SU-DHL-6 (cell line): ENCODE measurements around the gene DCN.

Experiments
- H2AFZ ChIP-seq: fragments of 200-600 bp; sonication (generic); 2 replicates; pipeline ENCODE4 v1.6.1; 2014; ENCODE audit warnings: low read depth, mild to moderate bottlenecking, moderate library complexity, mixed read lengths, antibody characterized with exemption, low read length; ENCODE audit not compliant: severe bottlenecking
- H3F3A ChIP-seq: fragments of 200-600 bp; shearing (Covaris generic); 2 replicates; pipeline ENCODE4 v1.6.0; 2016; ENCODE audit warnings: antibody characterized with exemption, mild to moderate bottlenecking; ENCODE audit not compliant: insufficient read depth
- H3K27ac ChIP-seq: fragments of 200-600 bp; sonication (generic); 2 replicates; pipeline ENCODE4 v1.5.1; 2016; ENCODE audit warnings: low read depth, mild to moderate bottlenecking, low read length, moderate library complexity, mixed read lengths
- H3K27me3 ChIP-seq: fragments of 200-600 bp; sonication (generic), shearing (Covaris generic); 2 replicates; pipeline ENCODE4 v1.6.0; 2014; ENCODE audit warnings: mild to moderate bottlenecking, low read length
- H3K36me3 ChIP-seq: fragments of 200-600 bp; sonication (generic); 2 replicates; pipeline ENCODE4 v1.6.1; 2014; ENCODE audit warnings: mild to moderate bottlenecking, low read length, mixed read lengths
- H3K4me2 ChIP-seq: fragments of 300-600, 200-600 bp; shearing (Covaris generic), sonication (generic); 2 replicates; pipeline ENCODE4 v1.6.0; 2014; ENCODE audit warnings: low read length, low read depth, mild to moderate bottlenecking; ENCODE audit not compliant: poor library complexity, severe bottlenecking
- H3K4me3 ChIP-seq: fragments of 200-600 bp; sonication (generic); 2 replicates; pipeline ENCODE4 v1.5.1; 2014; ENCODE audit warnings: antibody characterized with exemption, low read length, mild to moderate bottlenecking, mixed read lengths; ENCODE audit not compliant: insufficient read depth, poor library complexity, severe bottlenecking
- H3K79me2 ChIP-seq: fragments of 200-600 bp; sonication (generic); 2 replicates; pipeline ENCODE4 v1.6.1; 2014; ENCODE audit warnings: mild to moderate bottlenecking, low read length, moderate library complexity; ENCODE audit not compliant: insufficient read depth
- H3K9ac ChIP-seq: fragments of 200-600 bp; sonication (generic); 2 replicates; pipeline ENCODE4 v1.7.0; 2014; ENCODE audit warnings: mild to moderate bottlenecking, low read length
- H3K9me2 ChIP-seq: fragments of 200-600 bp; sonication (generic); replicated peaks from 2 replicates; pipeline ENCODE4 v1.6.1; 2014; ENCODE audit warnings: low read length; ENCODE audit not compliant: insufficient read depth
- H3K9me3 ChIP-seq: fragments of 200-600 bp; sonication (generic); 2 replicates; pipeline ENCODE4 v1.6.1; 2014; ENCODE audit warnings: low read length, mixed read lengths; ENCODE audit not compliant: insufficient read depth
- H4K20me1 ChIP-seq: fragments of 200-600 bp; sonication (generic); 2 replicates; pipeline ENCODE4 v1.6.1; 2014; ENCODE audit warnings: low read depth, mild to moderate bottlenecking, antibody characterized with exemption, low read length, moderate library complexity, mixed read lengths
- CTCF ChIP-seq: fragments of 200-600 bp; sonication (generic); IDR thresholded peaks from one replicate; pipeline ENCODE4 v1.5.1; 2017; ENCODE audit warnings: antibody characterized with exemption, mild to moderate bottlenecking, low read length, moderate library complexity; ENCODE audit not compliant: insufficient read depth, poor library complexity, severe bottlenecking
- EZH2phosphoT487 ChIP-seq: fragments of 200-600 bp; sonication (generic), shearing (Covaris generic); conservative IDR thresholded peaks from 2 replicates; pipeline ENCODE4 v1.6.1; 2018; ENCODE audit warnings: mild to moderate bottlenecking, antibody characterized with exemption, low read length, moderate library complexity, mixed read lengths

Gene DCN

GRCh38 chr12:91133871-91134270 lies 48.7 kb downstream of the DCN start:
- no peak overlapping the region for H3K4me2 ChIP-seq
- H3K27me3 ChIP-seq = no peaks in the 10 kb centered on the region
- no peaks in the 10 kb centered on the region for H3K9me3 ChIP-seq
- no peak overlapping the region for H2AFZ ChIP-seq
- no peak overlapping the region for H3K27ac ChIP-seq
- H3K79me2 ChIP-seq = no peaks in the 10 kb centered on the region
- no peaks in the 10 kb centered on the region for H3K9me2 ChIP-seq
- TF ChIP-seq EZH2phosphoT487 (no peak), CTCF (no peak)
- no peaks in the 10 kb centered on the region for H4K20me1 ChIP-seq
- H3K9ac ChIP-seq = no peak overlapping the region
- no peaks in the 10 kb centered on the region for H3F3A ChIP-seq
- no peaks in the 10 kb centered on the region for H3K36me3 ChIP-seq
- no peak overlapping the region for H3K4me3 ChIP-seq

- H3K27ac ChIP-seq = no peak overlapping the region
- H3K9ac ChIP-seq = no peak overlapping the region
- no peaks in the 10 kb centered on the region for H3K36me3 ChIP-seq
- no peaks in the 10 kb centered on the region for H3K27me3 ChIP-seq
- no peaks in the 10 kb centered on the region for H4K20me1 ChIP-seq
- H3K4me2 ChIP-seq = no peak overlapping the region
- no peak overlapping the region for H3K4me3 ChIP-seq
- TF ChIP-seq EZH2phosphoT487 = no peak
- no peak overlapping the region for H2AFZ ChIP-seq
- no peaks in the 10 kb centered on the region for H3K79me2 ChIP-seq
- H3F3A ChIP-seq = no peaks in the 10 kb centered on the region
- no peaks in the 10 kb centered on the region for H3K9me2 ChIP-seq
- H3K9me3 ChIP-seq = no peaks in the 10 kb centered on the region
Observed at GRCh38 chr12:91129662-91130362, 52.8 kb downstream of the DCN start.

GRCh38 chr12:91127751-91128150 lies 54.9 kb downstream of the DCN start:
- H3K27ac ChIP-seq = no peak overlapping the region
- H3K9me2 ChIP-seq = no peaks in the 10 kb centered on the region
- no peak overlapping the region for H3K4me2 ChIP-seq
- H3K36me3 ChIP-seq = no peaks in the 10 kb centered on the region
- H3K9ac ChIP-seq = no peak overlapping the region
- no peaks in the 10 kb centered on the region for H3K79me2 ChIP-seq
- no peak overlapping the region for H2AFZ ChIP-seq
- H4K20me1 ChIP-seq = no peaks in the 10 kb centered on the region
- H3F3A ChIP-seq = no peaks in the 10 kb centered on the region
- TF ChIP-seq EZH2phosphoT487 = no peak
- TF ChIP-seq CTCF = no peak
- no peaks in the 10 kb centered on the region for H3K27me3 ChIP-seq
- H3K9me3 ChIP-seq = no peaks in the 10 kb centered on the region
- no peak overlapping the region for H3K4me3 ChIP-seq

GRCh38 chr12:91127306-91127705 lies 55.3 kb downstream of the DCN start:
- no peaks in the 10 kb centered on the region for H3K27me3 ChIP-seq
- no peaks in the 10 kb centered on the region for H3F3A ChIP-seq
- no peaks in the 10 kb centered on the region for H3K36me3 ChIP-seq
- no peak overlapping the region for H3K27ac ChIP-seq
- no peaks in the 10 kb centered on the region for H3K79me2 ChIP-seq
- H3K4me2 ChIP-seq = no peak overlapping the region
- no peak overlapping the region for H2AFZ ChIP-seq
- no peaks in the 10 kb centered on the region for H3K9me3 ChIP-seq
- no peaks in the 10 kb centered on the region for H3K9me2 ChIP-seq
- no peaks in the 10 kb centered on the region for H4K20me1 ChIP-seq
- H3K9ac ChIP-seq = no peak overlapping the region
- TF ChIP-seq CTCF (no peak), EZH2phosphoT487 (no peak)
- no peak overlapping the region for H3K4me3 ChIP-seq
